ENCODE measurements around the gene TRIM52. TPM values are rescaled to one million over a fixed set of nuclear protein-coding genes. Genes with fewer than 3 reads are reported as not detected.

TRIM52 gene
- total RNA-seq, 1 experiment from 2014 or later = 7.6 TPM

DNA sequence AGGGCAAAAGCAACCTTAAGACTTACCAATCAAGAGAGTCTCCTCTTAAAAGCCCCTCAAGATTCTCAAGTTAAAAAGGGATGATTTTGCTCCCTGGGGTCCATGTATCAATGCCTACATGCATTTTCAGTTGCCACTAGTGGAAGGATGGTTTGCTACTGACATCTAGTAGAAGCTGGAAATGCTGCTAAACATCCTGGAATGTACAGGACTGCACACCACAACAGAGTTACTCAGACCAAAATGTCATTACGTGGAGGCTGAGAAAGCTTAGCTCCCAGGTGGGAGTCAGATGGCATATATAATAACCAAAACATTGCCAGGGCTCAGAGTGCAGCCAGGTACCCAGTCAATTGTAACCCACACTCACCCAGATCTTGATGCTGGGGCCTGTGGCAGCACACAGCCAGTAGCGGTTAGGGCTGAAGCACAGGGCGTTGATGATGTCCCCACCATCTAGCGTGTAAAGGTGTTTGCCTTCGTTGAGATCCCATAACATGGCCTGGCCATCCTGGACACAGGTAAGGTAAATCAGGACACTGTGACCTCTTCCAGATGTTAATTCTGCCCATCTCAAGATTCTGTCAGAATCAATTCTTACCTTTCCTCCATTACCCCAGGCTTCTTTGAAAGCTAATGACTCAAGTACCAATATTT lies 23.1 kb downstream of the TRIM52 start:
- RAD21 ChIA-PET (ENCODE audit: low non-redundant PET in 1 of 2, low total read pairs in 2 of 2, uncharacterized antibody in 2 of 2, unreplicated experiment in 2 of 2) = no interaction called here
- Histone ChIP-seq H3K79me2 (ENCODE audit: insufficient read depth, low read length) (peaks cover 62% of the 10 kb centered on the region), H3K4me3 (replicated peaks in 1 of 2; ENCODE audit: low read depth in 1 of 2, low read length in 2 of 2) (no peak overlapping the region), H3K36me3 (ENCODE audit: control insufficient read depth in 1 of 2, insufficient read depth in 2 of 2, low read length in 2 of 2) (peaks cover 51 to 74% of the 10 kb centered on the region in 2 experiments), H3K9me2 (ENCODE audit: insufficient read depth) (no peaks in the 10 kb centered on the region), H3K27ac (ENCODE audit: low read depth, low read length) (no peak overlapping the region), H3K27me3 (ENCODE audit: insufficient read depth, low read length) (no peaks in the 10 kb centered on the region), H3K4me2 (ENCODE audit: low read length) (no peak overlapping the region), H3K9me3 (ENCODE audit: control insufficient read depth in 1 of 2, insufficient read depth in 1 of 2, low read depth in 1 of 2, low read length in 2 of 2) (no peaks in the 10 kb centered on the region), H4K20me1 (ENCODE audit: insufficient read depth) (peaks cover 53% of the 10 kb centered on the region; the same call in 1 of the 2 replicates), H2AFZ (ENCODE audit: low read depth, low read length, poor library complexity, severe bottlenecking) (no peak overlapping the region), H3K9ac (ENCODE audit: low read length) (no peak overlapping the region), H3K4me1 (ENCODE audit: control insufficient read depth in 1 of 2, insufficient read depth in 2 of 2, low read length in 2 of 2) (peaks cover 7 to 18% of the 10 kb centered on the region in 2 experiments)
- intact Hi-C loops (cut with micrococcal nuclease) = no loop called here
- no peak for ATAC-seq
- POLR2A ChIA-PET = no interaction called here
- no TSS peak for BruUV-seq (replicated peaks)
- TF ChIP-seq TCF7L2 (IDR thresholded peaks at IDR 0.05; ENCODE audit: borderline replicate concordance, extremely low read depth, insufficient read depth, insufficient read length) (no peak), RAD21 (IDR thresholded peaks at IDR 0.05; ENCODE audit: low read depth) (no peak), ZNF274 (IDR thresholded peaks at IDR 0.05; ENCODE audit: low read depth, low read length) (no peak), EGR1 (IDR thresholded peaks at IDR 0.05; ENCODE audit: low read depth) (no peak), EZH2 (IDR thresholded peaks at IDR 0.05) (no peak), EZH2phosphoT487 (IDR thresholded peaks at IDR 0.05; ENCODE audit: borderline replicate concordance) (no peak), CEBPB (IDR thresholded peaks at IDR 0.05; ENCODE audit: low read depth) (no peak), POLR2AphosphoS5 (IDR thresholded peaks at IDR 0.05; ENCODE audit: low read depth, low read length) (no peak; the same call in 1 of the 2 replicates), JUND (IDR thresholded peaks at IDR 0.05) (no peak)
- TF ChIP-seq, protein P1, sequence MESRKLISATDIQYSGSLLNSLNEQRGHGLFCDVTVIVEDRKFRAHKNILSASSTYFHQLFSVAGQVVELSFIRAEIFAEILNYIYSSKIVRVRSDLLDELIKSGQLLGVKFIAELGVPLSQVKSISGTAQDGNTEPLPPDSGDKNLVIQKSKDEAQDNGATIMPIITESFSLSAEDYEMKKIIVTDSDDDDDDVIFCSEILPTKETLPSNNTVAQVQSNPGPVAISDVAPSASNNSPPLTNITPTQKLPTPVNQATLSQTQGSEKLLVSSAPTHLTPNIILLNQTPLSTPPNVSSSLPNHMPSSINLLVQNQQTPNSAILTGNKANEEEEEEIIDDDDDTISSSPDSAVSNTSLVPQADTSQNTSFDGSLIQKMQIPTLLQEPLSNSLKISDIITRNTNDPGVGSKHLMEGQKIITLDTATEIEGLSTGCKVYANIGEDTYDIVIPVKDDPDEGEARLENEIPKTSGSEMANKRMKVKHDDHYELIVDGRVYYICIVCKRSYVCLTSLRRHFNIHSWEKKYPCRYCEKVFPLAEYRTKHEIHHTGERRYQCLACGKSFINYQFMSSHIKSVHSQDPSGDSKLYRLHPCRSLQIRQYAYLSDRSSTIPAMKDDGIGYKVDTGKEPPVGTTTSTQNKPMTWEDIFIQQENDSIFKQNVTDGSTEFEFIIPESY (IDR thresholded peaks at IDR 0.05; ENCODE audit: extremely low read depth, insufficient replicate concordance, low read length) = no peak
- TF ChIP-seq, protein P2, sequence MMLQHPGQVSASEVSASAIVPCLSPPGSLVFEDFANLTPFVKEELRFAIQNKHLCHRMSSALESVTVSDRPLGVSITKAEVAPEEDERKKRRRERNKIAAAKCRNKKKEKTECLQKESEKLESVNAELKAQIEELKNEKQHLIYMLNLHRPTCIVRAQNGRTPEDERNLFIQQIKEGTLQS (IDR thresholded peaks at IDR 0.05) = no peak
- TF ChIP-seq, protein P3, sequence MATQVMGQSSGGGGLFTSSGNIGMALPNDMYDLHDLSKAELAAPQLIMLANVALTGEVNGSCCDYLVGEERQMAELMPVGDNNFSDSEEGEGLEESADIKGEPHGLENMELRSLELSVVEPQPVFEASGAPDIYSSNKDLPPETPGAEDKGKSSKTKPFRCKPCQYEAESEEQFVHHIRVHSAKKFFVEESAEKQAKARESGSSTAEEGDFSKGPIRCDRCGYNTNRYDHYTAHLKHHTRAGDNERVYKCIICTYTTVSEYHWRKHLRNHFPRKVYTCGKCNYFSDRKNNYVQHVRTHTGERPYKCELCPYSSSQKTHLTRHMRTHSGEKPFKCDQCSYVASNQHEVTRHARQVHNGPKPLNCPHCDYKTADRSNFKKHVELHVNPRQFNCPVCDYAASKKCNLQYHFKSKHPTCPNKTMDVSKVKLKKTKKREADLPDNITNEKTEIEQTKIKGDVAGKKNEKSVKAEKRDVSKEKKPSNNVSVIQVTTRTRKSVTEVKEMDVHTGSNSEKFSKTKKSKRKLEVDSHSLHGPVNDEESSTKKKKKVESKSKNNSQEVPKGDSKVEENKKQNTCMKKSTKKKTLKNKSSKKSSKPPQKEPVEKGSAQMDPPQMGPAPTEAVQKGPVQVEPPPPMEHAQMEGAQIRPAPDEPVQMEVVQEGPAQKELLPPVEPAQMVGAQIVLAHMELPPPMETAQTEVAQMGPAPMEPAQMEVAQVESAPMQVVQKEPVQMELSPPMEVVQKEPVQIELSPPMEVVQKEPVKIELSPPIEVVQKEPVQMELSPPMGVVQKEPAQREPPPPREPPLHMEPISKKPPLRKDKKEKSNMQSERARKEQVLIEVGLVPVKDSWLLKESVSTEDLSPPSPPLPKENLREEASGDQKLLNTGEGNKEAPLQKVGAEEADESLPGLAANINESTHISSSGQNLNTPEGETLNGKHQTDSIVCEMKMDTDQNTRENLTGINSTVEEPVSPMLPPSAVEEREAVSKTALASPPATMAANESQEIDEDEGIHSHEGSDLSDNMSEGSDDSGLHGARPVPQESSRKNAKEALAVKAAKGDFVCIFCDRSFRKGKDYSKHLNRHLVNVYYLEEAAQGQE (IDR thresholded peaks at IDR 0.05; ENCODE audit: low read depth) = no peak
- TF ChIP-seq, protein P4, sequence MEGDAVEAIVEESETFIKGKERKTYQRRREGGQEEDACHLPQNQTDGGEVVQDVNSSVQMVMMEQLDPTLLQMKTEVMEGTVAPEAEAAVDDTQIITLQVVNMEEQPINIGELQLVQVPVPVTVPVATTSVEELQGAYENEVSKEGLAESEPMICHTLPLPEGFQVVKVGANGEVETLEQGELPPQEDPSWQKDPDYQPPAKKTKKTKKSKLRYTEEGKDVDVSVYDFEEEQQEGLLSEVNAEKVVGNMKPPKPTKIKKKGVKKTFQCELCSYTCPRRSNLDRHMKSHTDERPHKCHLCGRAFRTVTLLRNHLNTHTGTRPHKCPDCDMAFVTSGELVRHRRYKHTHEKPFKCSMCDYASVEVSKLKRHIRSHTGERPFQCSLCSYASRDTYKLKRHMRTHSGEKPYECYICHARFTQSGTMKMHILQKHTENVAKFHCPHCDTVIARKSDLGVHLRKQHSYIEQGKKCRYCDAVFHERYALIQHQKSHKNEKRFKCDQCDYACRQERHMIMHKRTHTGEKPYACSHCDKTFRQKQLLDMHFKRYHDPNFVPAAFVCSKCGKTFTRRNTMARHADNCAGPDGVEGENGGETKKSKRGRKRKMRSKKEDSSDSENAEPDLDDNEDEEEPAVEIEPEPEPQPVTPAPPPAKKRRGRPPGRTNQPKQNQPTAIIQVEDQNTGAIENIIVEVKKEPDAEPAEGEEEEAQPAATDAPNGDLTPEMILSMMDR (IDR thresholded peaks at IDR 0.05 in 2 of 3, conservative IDR thresholded peaks at IDR 0.05 in 1 of 3; ENCODE audit: borderline replicate concordance in 1 of 3, insufficient read depth in 1 of 3, low read depth in 2 of 3, low read length in 2 of 3) = no peak
- CTCF ChIA-PET = no interaction called here
- DNase-seq (ENCODE audit: low read depth, low spot score) = no peak
